ENCODE data around the gene MAGED2. TPM values are rescaled to one million over a fixed set of nuclear protein-coding genes. Genes with fewer than 3 reads are reported as not detected.

Gene MAGED2
- total and polyA plus RNA-seq, 9 of the 15 experiments (the other 6 are each of a cell fraction or from before 2014, with no cell fraction given): 19.7 to 49.1 (median 23.1) TPM

DNA sequence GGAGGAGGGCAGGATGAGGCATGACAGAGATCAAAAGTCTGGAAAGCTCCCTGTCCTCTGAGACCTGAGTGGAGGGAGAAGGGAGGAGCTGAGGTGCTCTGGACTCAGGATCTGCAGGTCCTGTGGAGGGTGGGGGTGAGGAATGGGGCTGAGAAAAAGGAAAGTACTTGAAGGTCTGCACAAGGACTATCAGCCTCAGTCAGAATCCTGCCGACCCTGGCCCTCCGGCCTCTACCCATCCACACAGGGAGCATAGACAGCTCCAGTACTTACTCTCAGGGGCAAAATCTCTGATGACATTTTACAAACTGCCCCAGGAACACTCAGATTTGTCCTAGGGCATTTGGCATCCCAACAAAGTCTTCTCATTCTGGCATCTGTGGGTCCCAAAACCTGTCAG, 8.5 kb upstream of the MAGED2 start:
- H3K9me1 ChIP-seq (ENCODE audit: control insufficient read depth, insufficient read depth, low read length): no peaks in the 10 kb centered on the region
- H3K9me3 ChIP-seq (replicated peaks; ENCODE audit: control insufficient read depth, insufficient read depth, low read depth, low read length): no peaks in the 10 kb centered on the region
- ChIA-PET CTCF (ENCODE audit: low intra/inter-chr PET ratio) (no interaction called here), POLR2A (no interaction called here)
- WGBS (ENCODE audit: insufficient coverage, low coverage, missing lambda C conversion rate): 0% methylated on average over 2 of the region's 2 CpGs
- no peak overlapping the region for H2AFZ ChIP-seq (ENCODE audit: low read depth, low read length)
- H3K4me2 ChIP-seq (ENCODE audit: insufficient read depth, low read length): no peak overlapping the region
- TF ChIP-seq ZBTB1 (CRISPR knock-in tag; IDR thresholded peaks at IDR 0.05; ENCODE audit: borderline replicate concordance, low read depth): no peak
- TF ChIP-seq PPARD (CRISPR knock-in tag; IDR thresholded peaks at IDR 0.05): no peak
- TF ChIP-seq ZFPM2 (CRISPR knock-in tag; IDR thresholded peaks at IDR 0.05): no peak
- TF ChIP-seq TFE3 (CRISPR knock-in tag; IDR thresholded peaks at IDR 0.05): no peak
- no peak for TF ChIP-seq MAFK (IDR thresholded peaks at IDR 0.05; ENCODE audit: low read length)
- TF ChIP-seq, protein P1, sequence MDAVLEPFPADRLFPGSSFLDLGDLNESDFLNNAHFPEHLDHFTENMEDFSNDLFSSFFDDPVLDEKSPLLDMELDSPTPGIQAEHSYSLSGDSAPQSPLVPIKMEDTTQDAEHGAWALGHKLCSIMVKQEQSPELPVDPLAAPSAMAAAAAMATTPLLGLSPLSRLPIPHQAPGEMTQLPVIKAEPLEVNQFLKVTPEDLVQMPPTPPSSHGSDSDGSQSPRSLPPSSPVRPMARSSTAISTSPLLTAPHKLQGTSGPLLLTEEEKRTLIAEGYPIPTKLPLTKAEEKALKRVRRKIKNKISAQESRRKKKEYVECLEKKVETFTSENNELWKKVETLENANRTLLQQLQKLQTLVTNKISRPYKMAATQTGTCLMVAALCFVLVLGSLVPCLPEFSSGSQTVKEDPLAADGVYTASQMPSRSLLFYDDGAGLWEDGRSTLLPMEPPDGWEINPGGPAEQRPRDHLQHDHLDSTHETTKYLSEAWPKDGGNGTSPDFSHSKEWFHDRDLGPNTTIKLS (IDR thresholded peaks at IDR 0.05; ENCODE audit: borderline replicate concordance, low read depth): no peak
- no peak for TF ChIP-seq SRSF9 (IDR thresholded peaks at IDR 0.05; ENCODE audit: borderline replicate concordance, low read depth, low read length)
- in situ Hi-C loops (cut with MboI): no loop called here
- H3K9ac ChIP-seq (ENCODE audit: insufficient read depth in 1 of 2, low read depth in 2 of 2, low read length in 2 of 2): no peak overlapping the region
- no peaks in the 10 kb centered on the region for H3K36me3 ChIP-seq (ENCODE audit: control insufficient read depth, insufficient read depth, low read length)
- no peak for DNase-seq (ENCODE audit: extremely low read depth in 1 of 4, low spot score in 3 of 4)
- no peak overlapping the region for H3K4me3 ChIP-seq
- no TSS peak for BruUV-seq (replicated peaks)
- H3K4me1 ChIP-seq (replicated peaks in 1 of 2; ENCODE audit: control insufficient read depth in 2 of 2, insufficient read depth in 2 of 2, low read length in 2 of 2): no peaks in the 10 kb centered on the region; a peak in 1 of 5 replicates
- ATAC-seq: no peak
- peaks cover 3 to 7% of the 10 kb centered on the region in 2 experiments; a peak in 1 of 5 replicates for H3K27me3 ChIP-seq (ENCODE audit: control insufficient read depth in 2 of 2, insufficient read depth in 2 of 2, low read length in 2 of 2)
- intact Hi-C loops (cut with micrococcal nuclease): no loop called here
- no peak for FAIRE-seq
- H4K20me1 ChIP-seq (replicated peaks; ENCODE audit: control insufficient read depth, insufficient read depth, low read length): no peaks in the 10 kb centered on the region
- H3K27ac ChIP-seq (ENCODE audit: extremely low read depth, low read depth, low read length): no peak overlapping the region
- no peaks in the 10 kb centered on the region for H3K79me2 ChIP-seq (ENCODE audit: control insufficient read depth, insufficient read depth, low read length)

Data from K562 (cell line).